Measurements from ENCODE around the gene GIT1.

Gene GIT1

GRCh38 chr17:29613856-29614255, 24.4 kb upstream of the GIT1 start:
- Histone ChIP-seq H3K9me2 (replicated peaks; ENCODE audit: insufficient read depth, low read length) (no peaks in the 10 kb centered on the region), H3K79me2 (ENCODE audit: insufficient read depth, low read length) (no peaks in the 10 kb centered on the region), H3K27ac (ENCODE audit: low read depth, low read length) (no peak overlapping the region), H3K4me2 (ENCODE audit: low read depth, low read length, poor library complexity, severe bottlenecking) (peak overlapping the region; percentile 23), H3K27me3 (ENCODE audit: low read length) (no peaks in the 10 kb centered on the region), H4K20me1 (ENCODE audit: low read depth, low read length) (no peaks in the 10 kb centered on the region), H3K4me3 (ENCODE audit: insufficient read depth, low read length, poor library complexity, severe bottlenecking) (no peak overlapping the region), H3K9me3 (ENCODE audit: insufficient read depth, low read length) (no peaks in the 10 kb centered on the region), H3K36me3 (ENCODE audit: low read length) (no peaks in the 10 kb centered on the region), H3K9ac (ENCODE audit: low read length) (no peak overlapping the region), H2AFZ (ENCODE audit: low read depth, low read length, severe bottlenecking) (no peak overlapping the region), H3F3A (ENCODE audit: insufficient read depth) (no peaks in the 10 kb centered on the region)
- no peak for TF ChIP-seq EZH2phosphoT487 (conservative IDR thresholded peaks at IDR 0.05; ENCODE audit: low read length)
- TF ChIP-seq CTCF (IDR thresholded peaks at IDR 0.05; ENCODE audit: insufficient read depth, low read length, poor library complexity, severe bottlenecking) = no peak

- Histone ChIP-seq H2AFZ (ENCODE audit: low read depth, low read length, severe bottlenecking) (no peak overlapping the region), H3K9ac (ENCODE audit: low read length) (no peak overlapping the region), H3K4me3 (ENCODE audit: insufficient read depth, low read length, poor library complexity, severe bottlenecking) (no peak overlapping the region), H3K27me3 (ENCODE audit: low read length) (no peaks in the 10 kb centered on the region), H3K4me2 (ENCODE audit: low read depth, low read length, poor library complexity, severe bottlenecking) (peak overlapping the region; percentile 23), H3F3A (ENCODE audit: insufficient read depth) (no peaks in the 10 kb centered on the region), H3K9me2 (replicated peaks; ENCODE audit: insufficient read depth, low read length) (no peaks in the 10 kb centered on the region), H4K20me1 (ENCODE audit: low read depth, low read length) (no peaks in the 10 kb centered on the region), H3K9me3 (ENCODE audit: insufficient read depth, low read length) (no peaks in the 10 kb centered on the region), H3K79me2 (ENCODE audit: insufficient read depth, low read length) (no peaks in the 10 kb centered on the region), H3K36me3 (ENCODE audit: low read length) (no peaks in the 10 kb centered on the region), H3K27ac (ENCODE audit: low read depth, low read length) (no peak overlapping the region)
- TF ChIP-seq CTCF (IDR thresholded peaks at IDR 0.05; ENCODE audit: insufficient read depth, low read length, poor library complexity, severe bottlenecking) = peak; percentile 76
- no peak for TF ChIP-seq EZH2phosphoT487 (conservative IDR thresholded peaks at IDR 0.05; ENCODE audit: low read length)
These were observed 23.9 kb upstream of the GIT1 start for GRCh38 chr17:29613352-29613837.

- no peak overlapping the region for H3K27ac ChIP-seq (ENCODE audit: low read depth, low read length)
These were observed 23.2 kb upstream of the GIT1 start for GRCh38 chr17:29612404-29613280.

More at GRCh38 chr17:29612404-29613280, 23.2 kb upstream of the GIT1 start:
- no peak overlapping the region for H3K4me3 ChIP-seq (ENCODE audit: insufficient read depth, low read length, poor library complexity, severe bottlenecking)
- no peaks in the 10 kb centered on the region for H3K27me3 ChIP-seq (ENCODE audit: low read length)
- no peaks in the 10 kb centered on the region for H3K9me2 ChIP-seq (replicated peaks; ENCODE audit: insufficient read depth, low read length)
- TF ChIP-seq EZH2phosphoT487 (conservative IDR thresholded peaks at IDR 0.05; ENCODE audit: low read length) = no peak
- no peak for TF ChIP-seq CTCF (IDR thresholded peaks at IDR 0.05; ENCODE audit: insufficient read depth, low read length, poor library complexity, severe bottlenecking)
- H3F3A ChIP-seq (ENCODE audit: insufficient read depth) = no peaks in the 10 kb centered on the region
- H3K9ac ChIP-seq (ENCODE audit: low read length) = no peak overlapping the region
- H4K20me1 ChIP-seq (ENCODE audit: low read depth, low read length) = no peaks in the 10 kb centered on the region
- no peaks in the 10 kb centered on the region for H3K9me3 ChIP-seq (ENCODE audit: insufficient read depth, low read length)
- H3K79me2 ChIP-seq (ENCODE audit: insufficient read depth, low read length) = no peaks in the 10 kb centered on the region
- no peak overlapping the region for H2AFZ ChIP-seq (ENCODE audit: low read depth, low read length, severe bottlenecking)
- no peaks in the 10 kb centered on the region for H3K36me3 ChIP-seq (ENCODE audit: low read length)
- peak overlapping the region; percentile 11 for H3K4me2 ChIP-seq (ENCODE audit: low read depth, low read length, poor library complexity, severe bottlenecking)
